Measurements from ENCODE around the gene VCL.

VCL gene

GRCh38 chr10:74163319-74164068 lies 165.6 kb downstream of the VCL start:
- DNase-seq: peak; percentile 31

- no peak for DNase-seq
These were observed 167.0 kb downstream of the VCL start for GRCh38 chr10:74164716-74165529.

DNA sequence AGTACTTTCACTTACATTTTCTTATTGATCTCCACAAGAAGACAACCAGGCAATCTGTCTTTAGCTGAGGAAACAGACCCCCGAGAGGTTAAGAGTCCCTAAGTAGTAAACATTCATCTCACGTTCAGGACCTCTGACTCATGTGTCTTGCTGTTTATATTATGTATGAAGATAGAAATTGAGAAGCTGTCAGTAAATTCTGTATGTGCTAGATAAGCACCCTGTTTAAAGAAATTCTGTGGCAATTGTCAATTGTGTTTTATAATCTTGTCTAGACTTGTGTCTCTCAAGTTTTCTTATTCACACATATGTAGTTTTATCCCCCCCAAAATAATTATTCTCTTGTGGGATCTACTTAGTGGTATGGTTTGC lies 167.6 kb downstream of the VCL start:
- no peak for DNase-seq

DNA sequence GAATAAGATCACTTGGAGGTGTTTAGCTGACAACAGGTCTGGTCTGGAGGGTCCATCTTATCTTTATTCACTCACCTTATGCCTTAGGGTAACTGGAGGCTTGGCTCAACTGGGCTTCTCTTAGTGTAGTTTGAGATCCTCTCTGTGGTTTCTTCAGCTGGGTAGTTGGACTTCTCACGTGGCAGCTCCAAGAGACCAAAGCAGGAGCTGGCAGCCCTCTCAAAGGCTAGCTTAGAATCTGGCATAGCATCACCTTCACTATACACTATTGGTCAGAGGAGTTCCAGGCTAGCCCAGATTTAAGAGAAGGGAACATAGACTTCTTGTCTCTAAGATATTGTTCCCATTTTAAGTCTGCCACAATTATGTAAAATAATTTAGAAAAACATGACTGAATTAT lies 169.5 kb downstream of the VCL start:
- no peak for DNase-seq
